Measurements from ENCODE around the gene PDE3B.
"Not testable (repeated sequence)": the region's sequence is repeated elsewhere in the genome, so short reads cannot be mapped to it uniquely, and the experiment has no call there.

Gene PDE3B

GRCh38 chr11:14750911-14751310 is 107.3 kb downstream of the PDE3B start:
- DNase-seq = no peak

- no peak for DNase-seq
These were observed 108.4 kb downstream of the PDE3B start for GRCh38 chr11:14751975-14752407.

DNA sequence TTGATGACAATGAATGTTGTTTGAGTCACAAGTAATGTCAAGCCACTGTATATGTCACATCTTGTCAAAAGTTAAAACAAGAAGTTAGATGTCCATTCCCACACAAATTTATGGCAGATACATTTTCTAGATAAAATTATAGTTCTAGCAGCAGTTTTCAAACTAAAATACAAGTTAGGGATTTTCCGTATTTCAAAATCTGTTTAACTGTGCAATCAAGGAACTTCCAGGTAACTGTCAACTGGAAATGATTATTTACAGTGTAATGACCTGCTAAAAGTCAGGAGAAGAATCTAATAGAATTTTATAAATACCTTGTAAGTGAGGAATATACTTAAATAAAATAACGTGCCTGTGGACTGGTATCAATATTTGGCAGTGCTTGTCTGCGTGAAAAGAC is 111.5 kb downstream of the PDE3B start:
- no peak for DNase-seq

- no peak for DNase-seq
These were observed 112.7 kb downstream of the PDE3B start for GRCh38 chr11:14756349-14756748.

GRCh38 chr11:14759300-14760012 is 115.9 kb downstream of the PDE3B start:
- DNase-seq = not testable (repeated sequence)

DNA sequence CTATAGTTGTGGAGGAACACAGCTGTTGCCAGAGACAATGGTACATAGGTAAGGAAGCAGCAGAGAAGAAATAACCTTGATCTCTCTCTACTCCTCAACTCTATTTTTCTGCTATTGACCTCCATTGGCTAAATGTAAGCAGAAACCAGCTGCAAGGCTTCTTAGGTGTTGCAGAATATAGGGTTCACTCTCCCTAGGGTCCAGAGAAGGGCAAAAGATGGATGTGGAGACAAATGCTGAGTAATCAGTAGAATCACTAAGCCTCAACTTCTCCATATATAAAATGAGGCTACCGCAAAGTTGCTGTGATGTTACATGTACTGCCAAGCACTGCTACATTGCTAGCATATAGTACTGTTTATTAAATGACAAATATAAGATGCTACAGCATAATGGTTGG is 120.6 kb downstream of the PDE3B start:
- DNase-seq = no peak

DNA sequence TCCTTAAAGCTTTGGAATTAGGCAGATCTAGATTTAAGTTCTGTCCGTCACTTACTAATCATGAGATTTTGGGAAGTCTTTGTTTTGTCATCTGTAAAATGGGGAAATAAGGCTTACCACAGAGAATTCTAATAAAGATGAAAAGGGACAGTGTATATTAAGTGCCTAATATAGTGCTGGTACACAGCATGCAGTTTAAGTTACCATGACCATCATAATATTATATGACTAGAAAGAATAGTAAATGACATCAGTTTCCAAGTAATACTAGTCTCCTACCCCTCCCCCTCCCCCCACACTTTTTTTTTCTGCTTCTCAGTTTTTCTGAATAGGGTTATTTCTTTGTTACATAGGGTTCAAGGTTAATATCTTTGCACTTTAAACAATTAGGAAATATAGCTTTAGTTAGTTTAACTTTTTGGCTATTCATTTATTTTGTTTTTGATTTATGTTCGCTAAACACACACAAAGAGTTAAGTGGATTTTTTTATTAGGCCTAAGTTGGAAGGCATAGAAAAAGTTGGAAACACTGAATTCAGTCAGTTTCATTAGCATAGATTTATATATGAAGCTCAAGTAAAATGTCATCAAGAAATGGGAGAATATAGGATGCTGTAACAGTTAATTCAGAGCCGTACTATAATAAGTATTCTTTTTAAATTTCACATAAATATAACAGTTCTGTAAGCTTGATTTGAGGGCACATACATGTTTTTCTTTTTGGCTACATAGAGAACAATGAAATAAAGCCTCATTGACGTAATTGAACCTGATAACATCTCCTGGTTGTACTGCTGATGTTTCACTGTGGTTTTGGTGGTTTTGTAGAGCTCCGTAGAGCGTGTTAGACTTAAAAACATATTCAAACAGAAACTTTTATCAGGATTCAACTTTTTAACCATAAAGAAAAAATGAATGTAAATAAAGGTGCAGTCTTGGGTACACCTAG is 121.2 kb downstream of the PDE3B start:
- DNase-seq = peak; percentile 65 to 68

DNA sequence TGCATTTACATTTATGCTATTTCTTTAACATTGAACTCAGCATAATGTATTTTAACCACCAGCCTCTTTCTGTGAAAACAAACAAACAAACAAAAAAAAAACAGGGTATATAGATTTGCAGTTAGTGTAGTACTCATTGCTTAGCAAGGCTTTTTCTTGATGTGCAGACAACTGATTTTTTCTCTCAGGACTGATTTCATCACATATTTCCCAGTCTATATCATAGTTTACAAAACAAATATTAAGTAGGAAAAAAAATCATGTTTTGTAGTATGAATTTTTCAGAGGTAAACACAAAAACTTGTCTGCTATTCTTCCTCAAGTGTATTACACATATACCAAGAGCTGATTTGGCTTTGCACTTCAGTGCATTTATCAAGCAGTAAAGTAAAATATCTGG is 123.0 kb downstream of the PDE3B start:
- no peak for DNase-seq

GRCh38 chr11:14768526-14769188 is 125.1 kb downstream of the PDE3B start:
- DNase-seq = no peak

DNA sequence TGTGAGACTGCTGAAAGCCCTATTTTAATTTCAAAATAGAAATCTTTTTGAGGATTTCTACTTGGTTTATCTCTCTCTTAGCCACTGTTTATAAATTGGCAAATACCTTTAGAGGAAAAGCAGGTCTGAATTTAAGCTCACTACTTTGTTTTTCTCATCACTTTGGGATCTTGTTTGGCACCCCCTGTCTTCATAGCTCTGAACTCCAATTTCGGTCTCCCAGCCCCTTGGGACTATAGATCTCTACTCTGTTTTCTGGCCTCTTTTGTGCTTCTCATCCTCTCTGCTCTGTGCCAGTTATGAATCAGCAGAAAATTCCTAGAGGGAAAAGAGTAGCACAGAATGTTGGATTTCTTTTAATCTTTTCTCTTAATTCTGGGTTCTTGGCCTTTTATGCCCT is 130.2 kb downstream of the PDE3B start:
- peak; percentile 58 to 59 for DNase-seq

- no peak for DNase-seq
These were observed 131.1 kb downstream of the PDE3B start for GRCh38 chr11:14774721-14775120.

- DNase-seq = no peak
These were observed 132.3 kb downstream of the PDE3B start for GRCh38 chr11:14775897-14776296.

- DNase-seq = not testable (repeated sequence)
These were observed 134.9 kb downstream of the PDE3B start for GRCh38 chr11:14778460-14778859.

GRCh38 chr11:14783788-14784187 is 140.2 kb downstream of the PDE3B start:
- DNase-seq = no peak

GRCh38 chr11:14784230-14784629 is 140.6 kb downstream of the PDE3B start:
- DNase-seq = no peak

GRCh38 chr11:14789879-14790484 is 146.4 kb downstream of the PDE3B start:
- DNase-seq = peak; percentile 24 to 62

DNA sequence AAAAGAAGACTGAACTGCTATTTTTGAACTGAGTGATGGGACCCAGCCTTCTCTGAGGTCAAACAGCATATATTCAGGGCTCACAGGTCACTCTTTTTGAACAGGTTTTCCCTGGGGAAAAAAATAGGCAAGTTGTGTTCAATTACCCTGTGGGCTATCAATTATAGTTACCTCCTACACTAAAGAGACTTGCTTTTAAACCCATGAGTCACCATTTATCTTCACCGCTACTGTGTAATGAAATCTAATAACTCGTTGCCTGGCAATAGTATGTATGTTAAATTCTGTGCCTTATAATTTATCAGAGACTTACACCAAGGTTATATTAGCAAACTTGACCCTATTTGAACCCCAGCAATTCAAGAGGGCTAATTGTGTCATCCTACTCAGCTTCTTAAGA is 149.9 kb downstream of the PDE3B start:
- DNase-seq = no peak

- DNase-seq = not testable (repeated sequence)
These were observed 152.4 kb downstream of the PDE3B start for GRCh38 chr11:14796028-14796427.

GRCh38 chr11:14803846-14804245 is 160.2 kb downstream of the PDE3B start:
- DNase-seq = no peak

- no peak for DNase-seq
These were observed 165.9 kb downstream of the PDE3B start for GRCh38 chr11:14809466-14809865.

- DNase-seq = no peak
These were observed 169.2 kb downstream of the PDE3B start for GRCh38 chr11:14812757-14813156.

DNA sequence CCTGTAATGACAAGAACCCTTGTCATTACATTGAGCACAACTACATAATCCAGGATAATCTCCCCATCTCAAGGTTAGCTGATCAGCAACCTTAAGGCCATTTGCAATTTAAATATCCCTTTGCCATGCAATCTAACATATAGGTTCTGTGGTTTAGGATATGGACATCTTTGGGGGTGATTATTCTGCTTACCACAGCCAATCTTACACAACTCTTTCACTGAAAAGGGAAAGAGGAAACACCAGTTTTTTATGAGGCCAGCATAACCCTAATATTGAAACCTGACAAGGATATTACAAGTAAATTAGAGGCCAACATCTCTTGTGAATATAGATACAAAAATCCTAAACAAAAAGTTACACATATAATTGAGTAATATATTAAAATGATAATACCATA is 169.9 kb downstream of the PDE3B start:
- DNase-seq = peak; percentile 51 to 54

DNA sequence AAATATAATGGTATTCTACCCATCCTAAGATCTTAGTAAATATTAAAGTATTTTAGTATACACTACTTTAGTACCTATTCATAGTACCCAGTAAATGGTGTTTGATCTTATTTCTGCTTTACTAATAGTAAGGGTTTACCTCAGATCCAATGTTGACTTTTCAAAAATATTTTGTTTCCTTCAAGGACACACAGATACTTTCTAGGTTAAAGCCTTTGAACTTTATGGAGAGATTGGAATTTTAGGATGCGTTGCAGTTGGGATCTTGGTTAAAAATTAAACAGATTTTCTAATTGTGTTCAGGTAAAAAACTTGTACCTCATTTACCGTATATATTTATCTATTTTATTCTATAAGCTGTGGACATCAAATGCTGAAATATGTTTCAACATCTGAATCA is 175.2 kb downstream of the PDE3B start:
- no peak for DNase-seq

Data from Kasumi-1 (cell line).